GM12875 (cell line): Measurements from ENCODE around the gene SLC4A9.
"Not testable (repeated sequence)": the region's sequence is repeated elsewhere in the genome, so short reads cannot be mapped to it uniquely, and the experiment has no call there.

Experiments used
- H3K4me3 ChIP-seq: one replicate; pipeline ENCODE4 v1.5.1; 2011; ENCODE audit warnings: low read depth, low read length, control low read depth
- TF ChIP-seq, protein P1 (sequence below): IDR thresholded peaks from 2 replicates; pipeline ENCODE4 v1.5.1; 2011; ENCODE audit warnings: low read depth, mild to moderate bottlenecking, control low read depth, inconsistent platforms, low read length, moderate library complexity, borderline replicate concordance; ENCODE audit not compliant: insufficient read depth

Gene SLC4A9

DNA sequence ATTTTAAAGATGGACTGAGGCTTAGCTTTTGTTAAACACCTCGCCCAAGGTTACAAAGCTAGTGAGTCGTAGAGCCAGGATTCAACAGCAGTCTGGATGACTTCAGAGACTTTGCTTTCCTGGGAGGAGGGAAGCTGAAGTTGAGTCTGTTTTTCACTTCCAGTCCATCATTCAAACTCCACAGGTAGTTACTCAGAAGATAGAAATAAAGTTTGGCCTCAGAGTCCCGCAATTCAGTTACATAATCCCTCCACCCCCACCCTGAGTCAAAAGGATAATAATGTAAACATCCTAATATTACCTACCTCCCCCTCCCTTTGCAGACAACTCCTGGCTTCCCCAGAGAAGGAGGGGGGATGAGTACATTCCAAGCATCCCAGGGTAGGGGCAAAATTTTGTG, 21.7 kb upstream of the SLC4A9 start:
- H3K4me3 ChIP-seq = no peak overlapping the region
- TF ChIP-seq, protein P1, sequence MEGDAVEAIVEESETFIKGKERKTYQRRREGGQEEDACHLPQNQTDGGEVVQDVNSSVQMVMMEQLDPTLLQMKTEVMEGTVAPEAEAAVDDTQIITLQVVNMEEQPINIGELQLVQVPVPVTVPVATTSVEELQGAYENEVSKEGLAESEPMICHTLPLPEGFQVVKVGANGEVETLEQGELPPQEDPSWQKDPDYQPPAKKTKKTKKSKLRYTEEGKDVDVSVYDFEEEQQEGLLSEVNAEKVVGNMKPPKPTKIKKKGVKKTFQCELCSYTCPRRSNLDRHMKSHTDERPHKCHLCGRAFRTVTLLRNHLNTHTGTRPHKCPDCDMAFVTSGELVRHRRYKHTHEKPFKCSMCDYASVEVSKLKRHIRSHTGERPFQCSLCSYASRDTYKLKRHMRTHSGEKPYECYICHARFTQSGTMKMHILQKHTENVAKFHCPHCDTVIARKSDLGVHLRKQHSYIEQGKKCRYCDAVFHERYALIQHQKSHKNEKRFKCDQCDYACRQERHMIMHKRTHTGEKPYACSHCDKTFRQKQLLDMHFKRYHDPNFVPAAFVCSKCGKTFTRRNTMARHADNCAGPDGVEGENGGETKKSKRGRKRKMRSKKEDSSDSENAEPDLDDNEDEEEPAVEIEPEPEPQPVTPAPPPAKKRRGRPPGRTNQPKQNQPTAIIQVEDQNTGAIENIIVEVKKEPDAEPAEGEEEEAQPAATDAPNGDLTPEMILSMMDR = no peak

DNA sequence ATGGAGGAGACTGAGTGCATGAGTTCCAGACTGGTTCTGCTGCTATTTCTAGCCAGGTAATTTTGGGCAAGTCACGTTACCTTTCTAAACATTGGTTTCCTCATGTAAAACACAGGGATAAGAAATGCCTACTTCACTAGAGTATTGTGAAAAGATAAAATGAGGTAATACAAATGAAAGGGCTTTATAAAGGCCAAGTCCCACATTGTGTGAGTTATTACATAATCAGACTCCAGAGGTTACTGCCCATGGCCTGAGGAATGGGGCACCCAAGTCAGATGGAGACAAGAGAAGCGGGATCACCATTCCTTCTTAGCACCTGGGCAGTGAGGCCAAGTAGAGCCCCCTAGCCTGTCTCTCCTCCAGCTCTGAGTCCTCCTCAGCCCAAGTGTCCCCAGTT, 21.1 kb upstream of the SLC4A9 start:
- TF ChIP-seq, protein P1 = no peak
- no peak overlapping the region for H3K4me3 ChIP-seq

DNA sequence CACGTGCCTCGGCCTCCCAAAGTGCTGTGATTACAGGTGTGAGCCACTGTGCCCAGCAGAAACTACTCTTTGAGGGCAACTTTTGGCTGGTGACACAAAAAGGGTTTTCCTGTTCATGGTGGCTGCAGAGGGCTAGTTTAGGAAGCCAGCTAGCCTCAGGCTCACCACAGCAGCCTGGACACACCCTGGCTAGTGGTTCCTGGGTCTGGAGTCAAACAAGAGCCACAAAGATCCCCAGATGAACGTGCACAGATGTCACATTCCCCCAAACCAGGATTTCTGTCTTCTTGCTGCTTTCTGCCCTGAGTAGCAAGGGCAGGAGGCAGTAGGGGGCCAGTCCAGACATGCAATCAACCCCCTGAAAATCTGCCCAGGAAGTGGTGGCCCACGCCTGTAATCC, 20.4 kb upstream of the SLC4A9 start:
- TF ChIP-seq, protein P1 = no peak
- H3K4me3 ChIP-seq = no peak overlapping the region

DNA sequence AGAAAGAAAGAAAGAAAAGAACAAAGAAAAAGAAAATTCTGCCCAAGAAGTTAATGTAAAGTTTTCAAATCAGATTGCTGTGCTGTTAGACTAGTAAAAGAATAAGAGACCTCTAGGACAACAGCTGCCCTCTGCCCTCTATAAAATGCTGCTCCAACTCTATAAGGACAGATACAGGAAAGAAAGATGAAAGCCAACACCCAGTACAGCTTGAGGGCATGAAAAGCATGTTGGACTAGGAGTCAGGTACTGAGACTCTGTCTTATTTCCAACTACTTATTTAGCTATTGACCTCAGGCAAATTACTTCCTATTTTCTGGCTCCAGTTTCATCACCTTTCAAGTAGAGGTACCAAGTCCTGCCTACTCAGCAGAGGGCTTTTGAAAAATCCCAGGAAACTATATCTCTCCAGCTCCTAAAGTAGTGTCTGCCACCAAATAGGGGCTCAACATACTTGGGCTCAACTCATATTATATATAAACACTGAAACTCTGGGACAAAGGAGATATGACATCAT, 19.3 kb upstream of the SLC4A9 start:
- TF ChIP-seq, protein P1 = no peak
- H3K4me3 ChIP-seq = no peak overlapping the region

DNA sequence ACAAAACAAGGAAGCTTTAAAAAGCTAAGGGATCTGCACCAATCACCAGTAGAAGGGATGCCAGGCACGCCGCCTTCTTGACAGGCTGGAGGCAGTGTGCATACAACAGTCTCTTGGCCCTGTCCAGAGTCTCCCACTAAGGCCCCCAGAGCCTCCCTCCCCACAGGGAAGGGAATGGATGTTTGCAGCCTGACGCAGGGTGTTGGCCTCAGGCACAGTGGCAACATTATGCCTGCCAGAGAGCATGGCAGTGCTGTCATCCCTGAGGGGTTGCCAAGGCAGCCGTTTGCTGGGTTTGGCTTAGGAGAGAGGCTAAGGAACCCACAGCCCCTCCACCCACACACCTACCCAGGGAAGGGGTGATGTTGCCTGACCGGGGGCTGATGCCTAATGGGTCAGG, 18.4 kb upstream of the SLC4A9 start:
- H3K4me3 ChIP-seq = no peak overlapping the region
- TF ChIP-seq, protein P1 = no peak

DNA sequence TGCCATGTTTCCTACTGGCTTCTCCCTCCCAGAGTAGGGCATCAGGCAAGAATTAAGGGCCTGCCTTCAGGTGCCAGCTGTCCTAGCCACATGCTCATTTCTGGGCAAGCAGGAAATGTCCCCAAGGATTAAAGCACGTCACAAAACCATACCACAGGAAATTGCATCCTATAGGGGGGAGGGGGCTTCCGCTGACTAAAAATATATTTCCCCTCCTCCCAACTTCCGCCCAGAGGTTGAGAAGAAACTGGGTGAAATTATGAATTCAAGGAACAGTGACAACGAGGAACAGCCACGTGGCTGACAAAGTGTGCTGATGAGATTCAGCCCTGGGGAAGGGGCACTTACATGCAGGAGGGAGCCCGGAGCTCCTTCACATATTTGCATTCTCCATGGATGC, 17.7 kb upstream of the SLC4A9 start:
- H3K4me3 ChIP-seq = no peak overlapping the region

DNA sequence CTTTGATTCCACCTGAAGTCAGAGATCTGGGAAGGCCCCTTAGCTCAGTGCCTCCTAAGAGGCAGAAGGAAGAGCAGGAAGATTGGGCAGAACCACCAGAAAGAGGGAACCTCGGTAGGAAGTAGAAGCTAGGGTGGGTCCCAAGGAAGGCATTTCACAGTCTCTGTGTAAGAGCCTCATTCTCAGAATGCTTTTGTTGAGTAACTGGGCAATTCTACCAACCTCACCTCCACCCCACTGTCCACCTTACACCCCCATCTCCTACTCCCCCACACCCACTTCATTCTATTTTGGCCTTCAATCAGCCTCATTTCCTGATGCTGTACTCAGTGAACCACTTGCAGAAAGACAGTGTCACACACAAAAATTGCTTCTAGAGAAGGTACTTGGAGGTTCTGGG, 17.1 kb upstream of the SLC4A9 start:
- H3K4me3 ChIP-seq = no peak overlapping the region
- TF ChIP-seq, protein P1 = no peak

More for the DNA sequence above, 17.7 kb upstream of the SLC4A9 start:
- TF ChIP-seq, protein P1 = no peak

DNA sequence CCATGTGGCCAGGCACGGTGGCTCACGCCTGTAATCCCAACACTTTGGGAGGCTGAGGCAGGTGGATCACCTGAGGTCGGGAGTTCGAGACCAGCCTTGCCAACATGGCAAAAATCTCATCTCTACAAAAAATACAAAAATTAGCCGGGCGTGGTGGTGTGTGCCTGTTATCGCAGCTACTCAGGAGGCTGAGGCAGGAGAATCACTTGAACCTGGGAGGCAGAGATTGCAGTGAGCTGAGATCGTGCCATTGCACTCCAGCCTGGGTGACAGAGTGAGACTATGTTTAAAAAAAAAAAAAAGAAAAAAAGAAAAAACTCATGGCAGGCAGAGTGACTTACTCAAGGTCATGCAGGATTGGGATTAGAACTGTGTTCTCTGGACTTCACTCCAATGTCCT, 16.1 kb upstream of the SLC4A9 start:
- H3K4me3 ChIP-seq = not testable (repeated sequence)
